ENCODE results near the gene SNRNP48.

GRCh38 chr6:7628479-7628878, 38.5 kb downstream of the SNRNP48 start:
- TF ChIP-seq, protein P1, sequence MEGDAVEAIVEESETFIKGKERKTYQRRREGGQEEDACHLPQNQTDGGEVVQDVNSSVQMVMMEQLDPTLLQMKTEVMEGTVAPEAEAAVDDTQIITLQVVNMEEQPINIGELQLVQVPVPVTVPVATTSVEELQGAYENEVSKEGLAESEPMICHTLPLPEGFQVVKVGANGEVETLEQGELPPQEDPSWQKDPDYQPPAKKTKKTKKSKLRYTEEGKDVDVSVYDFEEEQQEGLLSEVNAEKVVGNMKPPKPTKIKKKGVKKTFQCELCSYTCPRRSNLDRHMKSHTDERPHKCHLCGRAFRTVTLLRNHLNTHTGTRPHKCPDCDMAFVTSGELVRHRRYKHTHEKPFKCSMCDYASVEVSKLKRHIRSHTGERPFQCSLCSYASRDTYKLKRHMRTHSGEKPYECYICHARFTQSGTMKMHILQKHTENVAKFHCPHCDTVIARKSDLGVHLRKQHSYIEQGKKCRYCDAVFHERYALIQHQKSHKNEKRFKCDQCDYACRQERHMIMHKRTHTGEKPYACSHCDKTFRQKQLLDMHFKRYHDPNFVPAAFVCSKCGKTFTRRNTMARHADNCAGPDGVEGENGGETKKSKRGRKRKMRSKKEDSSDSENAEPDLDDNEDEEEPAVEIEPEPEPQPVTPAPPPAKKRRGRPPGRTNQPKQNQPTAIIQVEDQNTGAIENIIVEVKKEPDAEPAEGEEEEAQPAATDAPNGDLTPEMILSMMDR (IDR thresholded peaks at IDR 0.05; ENCODE audit: poor library complexity) = no peak
- TF ChIP-seq EZH2phosphoT487 (IDR thresholded peaks at IDR 0.05; ENCODE audit: low read depth, severe bottlenecking, unreplicated experiment) = no peak
- no peak for TF ChIP-seq EZH2 (IDR thresholded peaks at IDR 0.05; ENCODE audit: borderline replicate concordance)
